Kasumi-1 (cell line): Measurements from ENCODE around the gene ZNF521.

ENCODE experiments used
- DNase-seq, 2 experiments: peaks; one replicate each; lab custom pipeline; 2025; lab: John Stamatoyannopoulos, UW

The ZNF521 gene

DNA sequence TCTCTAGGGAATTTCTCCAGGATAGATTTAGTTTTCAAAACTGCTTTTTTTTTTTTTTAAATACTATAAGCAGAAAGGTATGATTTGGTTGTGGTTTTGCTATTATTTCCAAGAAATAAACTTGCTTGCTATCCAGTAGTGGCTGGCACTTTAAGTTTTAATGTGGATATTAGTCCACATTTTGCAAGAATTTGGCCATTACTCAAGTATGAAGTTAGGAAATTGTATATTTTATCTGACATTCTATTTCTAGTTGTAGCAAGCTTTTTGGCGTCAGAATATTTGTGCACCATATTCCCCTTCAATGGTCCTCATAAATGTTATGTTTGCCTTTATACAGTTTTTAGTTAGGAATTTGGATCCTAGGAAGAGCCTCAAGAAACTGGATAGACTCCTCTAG is 226.3 kb downstream of the ZNF521 start:
- DNase-seq, result no peak

DNA sequence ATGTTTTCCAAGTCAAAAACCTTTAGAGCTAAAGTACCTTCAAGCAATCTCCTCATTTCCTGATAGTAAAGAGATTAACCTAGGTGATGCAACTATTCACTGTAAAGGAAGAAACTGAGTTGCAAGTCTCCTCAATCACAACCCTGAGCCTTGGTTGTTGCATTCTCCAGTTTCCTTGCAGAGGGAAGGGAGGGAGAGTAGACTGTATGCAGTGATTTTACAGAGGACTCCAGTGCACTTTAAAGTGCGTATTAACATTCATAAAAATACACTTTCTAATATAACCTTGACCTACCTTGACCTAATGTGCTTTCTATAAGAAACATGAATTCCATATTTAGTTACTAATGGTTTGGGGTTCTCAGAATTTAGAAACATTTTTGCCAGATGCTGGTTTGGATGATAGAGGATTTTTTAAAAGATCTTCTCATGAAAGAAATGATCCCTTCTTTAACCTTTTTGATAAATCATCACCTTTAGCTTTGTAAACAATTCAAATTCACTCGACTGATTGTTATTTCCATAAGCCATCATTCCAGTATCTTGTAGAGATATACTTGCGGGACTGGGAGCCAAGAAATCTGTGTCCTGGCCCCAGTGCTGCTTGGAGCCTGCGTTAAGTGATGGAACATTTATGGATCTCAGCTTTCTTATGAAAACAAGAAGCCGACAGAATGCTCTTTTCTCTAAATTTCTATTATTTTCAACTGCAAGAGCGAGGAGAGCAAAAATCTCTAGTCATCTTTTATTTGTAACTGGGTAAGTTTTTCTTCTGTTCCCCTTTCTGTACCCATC is 228.3 kb downstream of the ZNF521 start:
- no peak for DNase-seq

DNA sequence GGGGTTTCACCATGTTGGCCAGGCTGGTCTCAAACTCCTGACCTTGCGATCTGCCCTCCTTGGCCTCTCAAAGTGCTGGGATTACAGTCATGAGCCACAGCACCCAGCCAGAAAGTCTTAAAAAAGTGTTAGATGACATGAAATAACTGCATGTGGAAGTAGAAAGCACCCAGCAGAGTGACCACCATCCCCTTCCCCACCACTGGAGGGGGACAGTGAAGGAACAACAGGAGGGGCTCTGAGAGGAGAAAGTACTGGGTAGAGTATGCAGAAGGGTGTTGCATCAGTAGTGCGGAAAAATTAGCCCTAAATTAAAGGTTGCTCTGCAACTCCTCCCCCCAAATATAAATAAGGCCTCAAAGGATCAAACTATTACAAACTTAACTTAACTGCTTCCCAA is 230.5 kb downstream of the ZNF521 start:
- no peak for DNase-seq

DNA sequence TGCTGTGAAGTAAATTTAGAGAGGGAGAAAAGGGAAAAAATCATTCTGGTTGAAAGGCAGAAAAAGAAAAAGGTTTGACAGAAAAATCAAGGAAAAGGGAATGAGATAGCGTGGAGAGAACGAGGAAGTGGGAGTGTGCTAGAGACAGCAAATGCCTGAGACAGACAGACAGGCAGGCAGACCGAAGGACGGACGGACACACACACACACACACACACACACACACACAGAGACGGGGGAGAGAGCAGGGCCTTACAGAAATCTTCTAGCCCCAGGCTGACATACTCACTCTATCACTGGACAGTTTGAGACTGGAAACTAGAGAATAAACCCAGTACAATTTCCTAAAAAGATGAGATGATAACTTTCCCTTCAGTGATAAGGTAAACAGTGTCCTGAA is 238.4 kb downstream of the ZNF521 start:
- DNase-seq, result no peak

GRCh38 chr18:25112821-25113434 is 239.0 kb downstream of the ZNF521 start:
- no peak for DNase-seq

DNA sequence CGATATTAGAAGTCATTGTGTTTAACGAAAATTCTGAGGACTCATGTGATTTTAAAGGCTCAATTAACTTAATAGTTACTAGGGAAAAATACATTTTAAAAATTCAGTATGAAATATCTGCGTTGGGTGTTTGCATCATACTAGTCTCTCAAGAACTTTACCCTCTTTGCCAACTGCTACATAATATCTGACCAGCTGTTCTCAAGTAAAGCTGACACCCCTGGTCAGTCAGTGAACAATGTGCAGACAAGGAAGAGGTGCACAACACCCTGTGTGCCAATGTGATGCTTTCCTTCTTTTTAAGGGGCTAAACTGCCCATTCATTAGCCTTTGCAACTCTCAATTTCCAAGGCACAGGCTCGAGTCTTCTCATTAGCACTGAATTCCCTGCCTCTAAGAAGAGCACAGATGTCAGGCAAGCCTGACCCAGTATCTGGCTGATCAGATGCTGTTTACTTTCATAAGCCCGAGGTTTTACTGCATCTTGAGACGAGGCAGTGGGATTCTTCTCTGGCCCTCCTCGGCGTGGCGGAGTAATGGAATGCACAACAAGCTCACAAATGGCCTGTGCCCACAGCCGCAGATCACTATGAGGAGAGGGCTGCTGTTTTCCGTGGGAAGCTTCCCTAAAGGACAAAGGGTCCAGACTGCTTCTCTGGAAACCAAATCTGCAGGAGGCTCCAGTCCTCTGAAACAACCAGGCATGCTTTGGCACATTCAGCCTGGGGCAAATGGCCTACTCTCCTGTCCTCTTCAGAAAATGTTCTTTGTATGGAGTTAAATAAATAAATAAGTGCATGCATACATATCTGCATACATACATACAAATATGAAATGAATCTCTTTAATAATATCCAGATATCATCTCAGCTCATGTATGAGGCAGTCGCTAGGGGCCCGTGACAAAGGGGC is 240.3 kb downstream of the ZNF521 start:
- DNase-seq, result no peak

GRCh38 chr18:25109484-25109883 is 242.5 kb downstream of the ZNF521 start:
- no peak for DNase-seq

DNA sequence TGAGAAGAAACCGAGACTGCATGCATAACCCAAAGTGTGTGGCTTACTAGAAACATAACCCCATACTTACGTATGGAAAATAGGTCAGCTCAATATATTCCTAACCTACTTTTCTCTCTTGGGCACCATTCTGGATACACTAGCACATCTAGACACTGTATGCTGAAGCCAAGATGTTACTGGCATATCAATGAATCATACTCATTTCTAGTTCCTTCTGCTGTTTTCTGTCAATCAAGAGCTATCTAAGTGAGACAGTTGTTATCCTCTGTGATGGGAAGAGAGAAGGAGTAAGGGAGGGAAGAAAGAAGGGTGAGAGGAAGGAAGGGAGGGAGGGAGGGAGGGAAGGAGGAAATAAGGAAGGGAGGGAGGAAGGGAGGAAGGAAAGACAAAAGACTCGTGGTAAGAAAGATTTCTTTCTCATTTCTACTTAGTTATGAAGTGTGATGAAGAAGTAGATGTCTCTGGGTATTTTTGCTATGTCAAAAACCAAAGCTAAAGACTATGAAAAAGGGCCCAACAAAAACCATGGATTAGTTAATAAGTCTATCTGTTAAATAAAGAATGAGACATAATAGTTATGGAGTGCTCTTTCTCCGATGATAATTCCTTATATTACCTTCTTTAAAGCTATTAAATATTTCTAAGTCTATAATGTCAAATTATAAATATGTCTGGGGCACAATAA is 248.4 kb downstream of the ZNF521 start:
- DNase-seq, result no peak

DNA sequence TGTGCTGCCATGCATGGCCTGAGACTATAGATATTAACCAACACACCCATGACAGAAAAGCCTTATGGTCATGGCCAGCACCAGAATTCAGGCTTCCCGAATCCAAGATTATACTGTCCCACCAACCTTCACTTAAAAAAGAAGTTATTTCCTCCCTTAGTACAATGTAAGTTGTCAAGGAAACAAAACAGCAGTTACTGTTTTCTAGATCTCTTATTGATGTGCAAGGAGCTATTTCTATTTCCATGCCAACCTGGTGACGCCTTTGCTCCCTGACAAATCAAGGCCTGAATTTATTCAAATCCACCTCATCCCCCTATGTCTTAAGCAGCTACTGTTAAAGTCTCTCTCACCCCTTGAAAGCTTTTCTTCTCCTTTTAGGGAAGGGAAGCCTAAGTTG is 249.3 kb downstream of the ZNF521 start:
- DNase-seq, result no peak

- no peak for DNase-seq
These were observed 251.5 kb downstream of the ZNF521 start for GRCh38 chr18:25100418-25100817.

- DNase-seq, result no peak
These were observed 252.1 kb downstream of the ZNF521 start for GRCh38 chr18:25099895-25100294.

DNA sequence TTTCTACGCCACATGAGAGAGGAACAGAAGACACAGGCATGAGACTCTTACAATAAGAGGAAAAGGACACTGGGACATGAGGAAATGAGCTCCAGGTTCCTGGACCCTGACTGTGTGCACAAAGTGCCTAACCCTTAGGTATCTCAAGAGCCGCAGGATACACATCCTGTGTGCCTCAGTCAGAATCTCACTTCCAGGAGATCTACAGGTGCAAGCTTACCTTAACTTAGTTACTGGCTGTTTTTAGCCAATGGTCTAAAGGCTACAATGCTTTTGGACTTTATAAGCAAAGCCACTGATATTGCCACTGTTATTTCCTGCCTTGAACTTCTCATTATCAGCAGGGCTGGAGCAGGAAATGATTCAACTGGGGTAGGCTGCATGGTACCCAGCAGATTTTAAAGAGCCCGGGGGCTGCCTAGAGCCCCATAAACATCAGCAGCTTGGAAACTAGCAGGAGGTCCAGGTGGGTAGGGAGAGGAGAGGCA is 254.4 kb downstream of the ZNF521 start:
- peak in 1 of 2 experiments; percentile 2 for DNase-seq

DNA sequence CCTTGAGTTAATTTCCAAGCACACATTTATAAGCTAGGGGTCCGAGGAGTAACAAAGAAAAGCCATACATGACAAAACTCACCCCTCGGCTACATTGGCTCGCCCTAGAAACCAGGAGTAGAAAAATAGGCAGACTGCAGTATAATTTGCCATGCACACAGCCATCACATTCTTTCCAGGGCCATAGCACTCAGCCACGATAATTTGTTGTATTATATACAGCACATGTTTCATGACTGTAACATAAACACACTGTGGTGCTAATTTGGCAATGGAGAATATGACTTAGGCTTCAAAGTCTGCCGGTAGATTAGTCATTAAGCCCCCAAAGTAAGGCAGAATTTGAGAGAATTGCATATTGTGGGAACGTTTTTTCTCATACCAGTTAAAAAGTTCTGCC is 254.9 kb downstream of the ZNF521 start:
- DNase-seq, result no peak

DNA sequence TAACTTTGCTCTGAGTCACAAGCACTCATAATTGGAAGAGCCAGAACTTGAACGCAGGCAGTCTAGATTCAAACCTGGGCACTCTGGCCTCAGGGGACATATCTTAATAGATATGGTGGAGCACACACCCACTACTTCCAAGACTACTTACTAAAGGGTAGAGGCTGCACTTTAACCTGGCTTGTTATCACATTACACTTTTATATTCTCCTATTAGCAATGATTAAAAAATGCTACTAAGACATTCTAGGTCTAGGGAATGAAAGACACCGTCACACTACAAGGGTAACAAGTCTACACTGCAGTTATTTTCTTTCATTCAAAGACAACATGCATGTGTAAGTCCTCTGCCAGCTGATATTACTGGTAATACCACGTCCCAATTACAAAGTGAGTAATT is 258.8 kb downstream of the ZNF521 start:
- DNase-seq, result no peak

DNA sequence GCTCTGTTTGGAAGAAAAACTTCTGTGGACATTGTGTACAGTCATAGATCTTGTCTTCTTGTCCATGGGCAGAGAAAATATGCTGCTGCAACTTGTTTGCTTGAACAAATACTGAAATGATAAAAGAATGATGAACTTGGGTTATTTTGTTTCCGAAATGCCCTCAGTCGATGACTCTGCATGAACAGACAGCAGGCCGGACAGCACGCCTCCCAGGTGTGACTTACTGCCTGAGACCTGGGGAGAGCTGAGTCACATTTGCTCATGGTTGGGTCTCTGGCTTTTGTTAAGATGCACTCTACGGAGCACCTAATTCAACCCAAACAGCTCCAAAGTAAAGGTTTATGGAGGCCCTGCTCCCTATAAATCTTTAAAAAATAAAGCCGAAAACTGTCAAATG is 262.5 kb downstream of the ZNF521 start:
- no peak for DNase-seq

DNA sequence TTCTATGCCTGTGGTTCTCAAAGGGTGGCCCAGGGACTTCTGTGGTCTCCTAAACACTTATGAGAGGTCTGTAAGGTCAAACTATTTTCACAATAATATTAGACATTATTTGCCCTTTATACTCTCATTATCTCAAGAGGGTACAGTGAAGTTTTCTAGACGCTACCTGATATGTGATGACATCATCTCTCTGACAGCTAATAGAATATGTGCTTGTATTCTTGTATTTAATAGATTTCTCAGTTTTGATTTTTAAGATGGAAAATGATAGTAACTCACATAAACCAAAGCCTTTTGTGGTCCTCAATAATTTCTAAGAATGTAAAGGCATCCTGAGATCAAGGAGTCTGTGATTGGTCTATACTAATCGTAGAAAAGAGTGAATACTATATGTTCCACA is 265.1 kb downstream of the ZNF521 start:
- no peak for DNase-seq

- DNase-seq, result no peak
These were observed 271.0 kb downstream of the ZNF521 start for GRCh38 chr18:25081001-25081400.

- DNase-seq, result no peak
These were observed 271.8 kb downstream of the ZNF521 start for GRCh38 chr18:25080211-25080610.

GRCh38 chr18:25077944-25078723 is 273.8 kb downstream of the ZNF521 start:
- no peak for DNase-seq

- DNase-seq, result no peak
These were observed 274.7 kb downstream of the ZNF521 start for GRCh38 chr18:25077038-25077943.
